OCI-LY1 (cell line): ENCODE data around the gene CITED2.

ENCODE experiments used
- CTCF ChIP-seq: fragments of 200-600 bp; sonication (generic), shearing (Covaris generic); IDR thresholded peaks from 2 replicates; pipeline ENCODE4 v1.5.1; 2017; ENCODE audit warnings: mild to moderate bottlenecking, antibody characterized with exemption, low read length, moderate library complexity, mixed read lengths
- EZH2 ChIP-seq: fragments of 200-600 bp; sonication (generic), shearing (Covaris generic); IDR thresholded peaks from 2 replicates; pipeline ENCODE4 v1.8.0; 2017; ENCODE audit warnings: borderline replicate concordance, mixed run types, mild to moderate bottlenecking, antibody characterized with exemption, low read length, moderate library complexity, mixed read lengths

GRCh38 chr6:139323511-139324300, 50.7 kb downstream of the CITED2 start:
- TF ChIP-seq CTCF, result no peak
- no peak for TF ChIP-seq EZH2
